HEK293 (cell line): Measurements from ENCODE around the gene PTPRN2.

Source experiments
- CTCF ChIA-PET: fragments of 350-600 bp; formaldehyde crosslinking; extraction: SDS; loops from one replicate; lab custom pipeline; 2021; ENCODE audit warnings: antibody characterized with exemption; lab: Yijun Ruan, JAX
- POLR2A ChIA-PET: fragments of 300-600 bp; formaldehyde crosslinking; extraction: SDS; loops from one replicate; lab custom pipeline; 2020; ENCODE audit warnings: antibody characterized with exemption, inconsistent platforms; lab: Yijun Ruan, JAX
- H3K27ac ChIP-seq: fragments of 200-500 bp; sonication (Bioruptor generic); 2 replicates; pipeline ENCODE4 v1.5.1; 2014; ENCODE audit warnings: low read depth, low read length, control low read depth, inconsistent platforms; ENCODE audit errors: extremely low read depth
- H3K36me3 ChIP-seq, 2 experiments: fragments of 200-500 bp in 1 of 2; sonication (Bioruptor generic) in 1 of 2; 1 replicate in 1 of 2; 2 replicates in 1 of 2; pipeline ENCODE4 v1.5.1; 2014 to 2017; ENCODE audit warnings: inconsistent platforms in 2 of 2, low read length in 2 of 2; ENCODE audit not compliant: control insufficient read depth in 2 of 2, insufficient read depth in 1 of 2
- H3K4me1 ChIP-seq: fragments of 200-500 bp; sonication (Bioruptor generic); 2 replicates; pipeline ENCODE4 v1.5.1; 2014; ENCODE audit warnings: mild to moderate bottlenecking, low read length, inconsistent platforms; ENCODE audit not compliant: control insufficient read depth, insufficient read depth
- H3K4me3 ChIP-seq: 2 replicates; pipeline ENCODE4 v1.5.1; 2011; ENCODE audit warnings: low read depth, mild to moderate bottlenecking, control low read depth, low read length, moderate library complexity
- H3K9me3 ChIP-seq: fragments of 200-500 bp; sonication (Bioruptor generic); 2 replicates; pipeline ENCODE4 v1.5.1; 2014; ENCODE audit warnings: low read depth, low read length, inconsistent platforms; ENCODE audit not compliant: control insufficient read depth, insufficient read depth
- KLF9 ChIP-seq: fragments of 450-650 bp; formaldehyde crosslinking; IDR thresholded peaks from 2 replicates; pipeline ENCODE4 v1.5.1; 2016; ENCODE audit warnings: missing biosample characterization, missing genetic modification characterization, low read depth
- PRDM2 ChIP-seq: fragments of 450-650 bp; formaldehyde crosslinking; IDR thresholded peaks from 2 replicates; pipeline ENCODE4 v1.5.1; 2016; ENCODE audit warnings: missing biosample characterization, missing genetic modification characterization, borderline replicate concordance
- SP2 ChIP-seq: fragments of 450-650 bp; formaldehyde crosslinking; IDR thresholded peaks from 2 replicates; pipeline ENCODE4 v1.5.1; 2016; ENCODE audit warnings: missing biosample characterization, missing genetic modification characterization
- TRIM28 ChIP-seq: IDR thresholded peaks from 2 replicates; pipeline ENCODE4 v1.6.1; 2011; ENCODE audit warnings: low read length, control low read depth, borderline replicate concordance
- ZBTB11 ChIP-seq: fragments of 450-650 bp; formaldehyde crosslinking; conservative IDR thresholded peaks from 2 replicates; pipeline ENCODE4 v1.5.1; 2016; ENCODE audit warnings: low read depth, missing biosample characterization, missing genetic modification characterization
- ZBTB26 ChIP-seq: fragments of 450-650 bp; formaldehyde crosslinking; optimal IDR thresholded peaks from 2 replicates; pipeline ENCODE3; 2016; ENCODE audit warnings: missing biosample characterization, mild to moderate bottlenecking, missing genetic modification characterization
- ZBTB7A ChIP-seq: fragments of 450-650 bp; formaldehyde crosslinking; IDR thresholded peaks from 2 replicates; pipeline ENCODE4 v1.5.1; 2016; ENCODE audit warnings: low read depth, missing biosample characterization, missing genetic modification characterization
- ZNF23 ChIP-seq: fragments of 450-650 bp; formaldehyde crosslinking; IDR thresholded peaks from 2 replicates; pipeline ENCODE4 v1.5.1; 2016; ENCODE audit warnings: missing biosample characterization, missing genetic modification characterization, borderline replicate concordance
- ZNF280C ChIP-seq: fragments of 450-650 bp; formaldehyde crosslinking; IDR thresholded peaks from 2 replicates; pipeline ENCODE4 v1.5.1; 2016; ENCODE audit warnings: missing biosample characterization, missing genetic modification characterization
- ZNF311 ChIP-seq: fragments of 450-650 bp; formaldehyde crosslinking; IDR thresholded peaks from 2 replicates; pipeline ENCODE4 v1.5.1; 2017; ENCODE audit warnings: missing biosample characterization, missing genetic modification characterization, borderline replicate concordance
- ZNF391 ChIP-seq: fragments of 450-650 bp; formaldehyde crosslinking; IDR thresholded peaks from 2 replicates; pipeline ENCODE4 v1.5.1; 2016; ENCODE audit warnings: low read depth, missing biosample characterization, missing genetic modification characterization, borderline replicate concordance
- ZNF513 ChIP-seq: fragments of 450-650 bp; IDR thresholded peaks from 2 replicates; pipeline ENCODE4 v1.5.1; 2018; ENCODE audit warnings: missing biosample characterization, missing genetic modification characterization
- ZNF571 ChIP-seq: fragments of 450-650 bp; formaldehyde crosslinking; IDR thresholded peaks from 2 replicates; pipeline ENCODE4 v1.5.0; 2017; ENCODE audit warnings: missing biosample characterization, missing genetic modification characterization
- ZNF624 ChIP-seq: fragments of 450-650 bp; formaldehyde crosslinking; IDR thresholded peaks from 2 replicates; pipeline ENCODE4 v1.5.1; 2017; ENCODE audit warnings: missing biosample characterization, missing genetic modification characterization
- ZSCAN23 ChIP-seq: fragments of 450-650 bp; formaldehyde crosslinking; IDR thresholded peaks from 2 replicates; pipeline ENCODE4 v1.5.1; 2016; ENCODE audit warnings: missing biosample characterization, missing genetic modification characterization
- TF ChIP-seq, protein P1 (sequence below): fragments of 450-650 bp; formaldehyde crosslinking; IDR thresholded peaks from 2 replicates; pipeline ENCODE4 v1.5.1; 2016; ENCODE audit warnings: missing biosample characterization, missing genetic modification characterization

The PTPRN2 gene

DNA sequence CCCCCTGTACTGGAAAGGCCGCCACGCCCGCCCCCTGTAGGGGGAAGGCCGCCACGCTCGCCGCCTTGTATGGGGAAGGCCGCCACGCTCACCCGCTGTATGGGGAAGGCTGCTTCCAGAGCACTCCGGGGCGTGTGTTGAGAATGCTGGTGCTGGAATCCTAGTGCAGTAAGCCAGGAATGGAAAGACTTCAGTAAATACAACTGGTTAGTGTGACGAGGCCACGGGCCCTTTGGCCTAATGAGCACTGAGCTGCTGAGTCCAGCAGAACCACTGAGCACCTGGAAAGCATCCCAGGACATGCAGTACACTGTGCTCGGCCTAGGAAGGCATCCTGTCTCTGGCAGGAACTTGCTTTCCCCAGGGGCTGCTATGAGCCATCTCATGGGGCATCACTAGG, 398.9 kb downstream of the PTPRN2 start (continued):
- no peak for TF ChIP-seq PRDM2 (tag by site-specific recombination)
- TF ChIP-seq, all 188 proteins: peak for 0

DNA sequence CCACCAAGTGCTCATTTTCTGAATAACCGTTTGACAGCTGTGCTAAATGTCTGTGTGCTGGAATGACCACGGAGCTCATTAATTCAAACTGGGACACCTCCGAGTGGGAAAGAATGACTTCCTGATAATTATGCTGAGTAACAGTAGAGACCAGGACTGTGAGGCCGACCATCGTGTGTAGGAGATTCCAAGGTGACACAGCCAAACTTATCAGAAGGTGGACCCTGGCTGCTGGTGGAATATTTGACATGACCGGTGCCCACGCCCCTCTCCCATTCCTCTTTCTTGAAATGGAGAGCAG, 400.0 kb downstream of the PTPRN2 start:
- TF ChIP-seq ZNF23 (tag by site-specific recombination), result no peak
- no peak for TF ChIP-seq TRIM28
- TF ChIP-seq, protein P1, sequence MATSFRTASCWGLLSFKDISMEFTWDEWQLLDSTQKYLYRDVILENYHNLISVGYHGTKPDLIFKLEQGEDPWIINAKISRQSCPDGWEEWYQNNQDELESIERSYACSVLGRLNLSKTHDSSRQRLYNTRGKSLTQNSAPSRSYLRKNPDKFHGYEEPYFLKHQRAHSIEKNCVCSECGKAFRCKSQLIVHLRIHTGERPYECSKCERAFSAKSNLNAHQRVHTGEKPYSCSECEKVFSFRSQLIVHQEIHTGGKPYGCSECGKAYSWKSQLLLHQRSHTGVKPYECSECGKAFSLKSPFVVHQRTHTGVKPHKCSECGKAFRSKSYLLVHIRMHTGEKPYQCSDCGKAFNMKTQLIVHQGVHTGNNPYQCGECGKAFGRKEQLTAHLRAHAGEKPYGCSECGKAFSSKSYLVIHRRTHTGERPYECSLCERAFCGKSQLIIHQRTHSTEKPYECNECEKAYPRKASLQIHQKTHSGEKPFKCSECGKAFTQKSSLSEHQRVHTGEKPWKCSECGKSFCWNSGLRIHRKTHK (tag by site-specific recombination), result no peak
- no peak for TF ChIP-seq SP2 (tag by site-specific recombination)
- no peak for TF ChIP-seq ZNF280C (tag by site-specific recombination)
- TF ChIP-seq ZNF513, result no peak
- no peak for TF ChIP-seq ZNF624 (tag by site-specific recombination)
- TF ChIP-seq ZSCAN23, result no peak
- TF ChIP-seq ZBTB26 (tag by site-specific recombination), result no peak
- no peak for TF ChIP-seq KLF9 (tag by site-specific recombination)
- no peak for TF ChIP-seq ZBTB7A (tag by site-specific recombination)
- no peak for TF ChIP-seq ZNF391 (tag by site-specific recombination)
- TF ChIP-seq ZNF571 (tag by site-specific recombination), result no peak
- TF ChIP-seq ZBTB11 (tag by site-specific recombination), result no peak
- no peak for TF ChIP-seq ZNF311 (tag by site-specific recombination)
- Histone ChIP-seq H3K27ac (no peak overlapping the region), H3K4me3 (no peak overlapping the region), H3K9me3 (no peaks in the 10 kb centered on the region), H3K4me1 (no peaks in the 10 kb centered on the region), H3K36me3 (no peaks in the 10 kb centered on the region)
- POLR2A ChIA-PET, result no interaction called here
- CTCF ChIA-PET, result no interaction called here
